Testis (tissue), 2 donors: Measurements from ENCODE around the gene SLC16A3.

ENCODE experiments used
- CTCF ChIP-seq, 3 experiments: fragments of 450-650 bp in 2 of 3; fragments of 200-600 bp in 1 of 3; sonication (generic) in 1 of 3; IDR thresholded peaks; one replicate each; pipeline ENCODE4 v1.5.1; 2016 to 2019; ENCODE audit warnings: antibody characterized with exemption in 3 of 3, mild to moderate bottlenecking in 2 of 3, moderate library complexity in 1 of 3
- POLR2A ChIP-seq: fragments of 450-650 bp; IDR thresholded peaks from one replicate; pipeline ENCODE4 v1.6.1; 2017; ENCODE audit warnings: antibody characterized with exemption, mild to moderate bottlenecking, moderate library complexity

GRCh38 chr17:82255402-82255972, 26.6 kb downstream of the SLC16A3 start:
- TF ChIP-seq CTCF (IDR thresholded peaks at IDR 0.05) (no peak), POLR2A (no peak)
